ENCODE data around the gene AHRR. TPM values are rescaled to one million over a fixed set of nuclear protein-coding genes. Genes with fewer than 3 reads are reported as not detected.

The AHRR gene
- total RNA-seq, 1 donor from 2014 or later = 1.4 TPM

DNA sequence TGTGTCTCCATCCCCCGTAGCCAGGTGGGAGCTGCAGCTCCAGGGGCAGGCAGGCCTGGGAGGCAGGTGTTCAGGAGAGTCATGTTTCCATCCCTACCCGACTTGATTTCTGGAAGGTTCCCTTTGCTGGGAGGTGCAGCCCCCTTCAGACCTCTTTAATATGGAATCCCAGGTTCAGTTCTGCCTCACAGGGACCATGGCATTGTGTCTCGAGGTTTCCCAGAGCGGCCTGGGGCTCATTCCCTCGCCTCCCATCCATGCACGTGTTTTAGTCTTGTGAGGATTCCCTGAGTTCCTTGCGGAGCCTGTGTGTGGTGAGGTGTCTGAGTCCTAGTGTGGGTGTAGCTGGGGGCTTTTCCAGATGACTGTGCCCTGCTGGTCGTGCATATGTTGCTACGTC lies 16.5 kb upstream of the AHRR start:
- Histone ChIP-seq H3K36me3 (peaks cover 25% of the 10 kb centered on the region), H3K4me1 (peaks cover 22% of the 10 kb centered on the region), H3K4me3 (no peak overlapping the region), H3K9me3 (replicated peaks) (no peaks in the 10 kb centered on the region), H3K27ac (replicated peaks) (no peak overlapping the region), H3K27me3 (ENCODE audit: low read depth) (no peaks in the 10 kb centered on the region)
- TF ChIP-seq, protein P1, sequence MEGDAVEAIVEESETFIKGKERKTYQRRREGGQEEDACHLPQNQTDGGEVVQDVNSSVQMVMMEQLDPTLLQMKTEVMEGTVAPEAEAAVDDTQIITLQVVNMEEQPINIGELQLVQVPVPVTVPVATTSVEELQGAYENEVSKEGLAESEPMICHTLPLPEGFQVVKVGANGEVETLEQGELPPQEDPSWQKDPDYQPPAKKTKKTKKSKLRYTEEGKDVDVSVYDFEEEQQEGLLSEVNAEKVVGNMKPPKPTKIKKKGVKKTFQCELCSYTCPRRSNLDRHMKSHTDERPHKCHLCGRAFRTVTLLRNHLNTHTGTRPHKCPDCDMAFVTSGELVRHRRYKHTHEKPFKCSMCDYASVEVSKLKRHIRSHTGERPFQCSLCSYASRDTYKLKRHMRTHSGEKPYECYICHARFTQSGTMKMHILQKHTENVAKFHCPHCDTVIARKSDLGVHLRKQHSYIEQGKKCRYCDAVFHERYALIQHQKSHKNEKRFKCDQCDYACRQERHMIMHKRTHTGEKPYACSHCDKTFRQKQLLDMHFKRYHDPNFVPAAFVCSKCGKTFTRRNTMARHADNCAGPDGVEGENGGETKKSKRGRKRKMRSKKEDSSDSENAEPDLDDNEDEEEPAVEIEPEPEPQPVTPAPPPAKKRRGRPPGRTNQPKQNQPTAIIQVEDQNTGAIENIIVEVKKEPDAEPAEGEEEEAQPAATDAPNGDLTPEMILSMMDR (IDR thresholded peaks at IDR 0.05; ENCODE audit: borderline replicate concordance) = no peak
- intact Hi-C loops (cut with micrococcal nuclease) = no loop called here
- DNase-seq = no peak

DNA sequence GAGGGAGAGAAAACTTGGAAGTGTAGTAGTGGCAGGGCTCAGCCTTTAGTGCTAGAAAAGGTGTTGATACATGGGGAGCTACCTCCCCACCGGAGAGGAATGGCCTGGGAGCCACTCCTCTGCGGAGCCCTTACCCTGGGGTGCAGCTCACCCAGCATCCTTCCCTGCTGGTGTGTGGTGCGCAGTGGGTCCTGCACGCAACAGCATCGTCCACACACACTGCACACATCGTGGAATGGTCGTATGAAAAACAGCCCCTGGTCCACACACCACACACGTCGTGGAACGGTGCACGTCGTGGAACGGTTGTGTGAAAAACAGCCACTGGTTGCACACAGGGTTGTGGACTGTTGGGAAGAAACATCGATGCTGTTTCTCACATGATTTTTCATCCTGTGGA lies 16.1 kb upstream of the AHRR start:
- H3K9me3 ChIP-seq (replicated peaks) = no peaks in the 10 kb centered on the region
- DNase-seq = no peak
- peaks cover 25% of the 10 kb centered on the region for H3K36me3 ChIP-seq
- no peak overlapping the region for H3K27ac ChIP-seq (replicated peaks)
- no peaks in the 10 kb centered on the region for H3K27me3 ChIP-seq (ENCODE audit: low read depth)
- no peak overlapping the region for H3K4me3 ChIP-seq
- intact Hi-C loops (cut with micrococcal nuclease) = no loop called here
- peaks cover 26% of the 10 kb centered on the region for H3K4me1 ChIP-seq
- TF ChIP-seq, protein P1 (IDR thresholded peaks at IDR 0.05; ENCODE audit: borderline replicate concordance) = no peak

DNA sequence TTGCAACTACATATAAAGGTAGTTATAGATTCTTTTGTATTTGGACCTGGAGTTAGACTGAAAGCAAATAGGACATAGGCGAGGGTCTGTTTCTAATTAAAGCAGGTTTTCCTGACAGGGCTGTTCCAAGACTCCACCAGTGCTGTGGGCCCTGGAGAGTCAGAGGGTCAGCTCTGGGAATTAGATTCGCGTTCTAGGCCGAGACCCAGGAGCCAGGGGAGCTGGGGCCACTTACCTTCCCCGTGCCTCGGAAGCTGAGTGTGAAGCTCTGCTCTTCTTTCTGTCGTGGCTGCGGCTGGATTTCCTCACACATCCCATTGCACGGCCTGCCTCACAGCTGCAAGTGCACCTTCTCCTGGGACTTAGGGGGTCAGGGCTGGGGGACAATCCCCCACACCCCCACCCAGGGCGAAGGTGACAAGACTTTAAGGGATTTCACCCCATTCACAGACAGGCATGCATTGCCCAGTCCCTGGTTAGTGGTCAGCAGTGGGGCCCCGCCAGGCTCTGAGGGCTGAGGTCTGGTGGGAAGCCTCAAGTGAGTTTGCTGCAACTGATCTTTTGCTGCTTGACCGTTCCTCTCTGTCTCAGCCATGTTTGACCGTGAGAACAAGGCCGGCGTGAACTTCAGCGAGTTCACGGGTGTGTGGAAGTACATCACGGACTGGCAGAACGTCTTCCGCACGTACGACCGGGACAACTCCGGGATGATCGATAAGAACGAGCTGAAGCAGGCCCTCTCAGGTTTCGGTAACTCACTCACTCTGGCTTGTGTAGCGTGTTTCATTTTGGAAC lies 15.3 kb upstream of the AHRR start:
- Histone ChIP-seq H3K36me3 (peaks cover 25% of the 10 kb centered on the region), H3K9me3 (replicated peaks) (no peaks in the 10 kb centered on the region), H3K27me3 (ENCODE audit: low read depth) (no peaks in the 10 kb centered on the region), H3K4me3 (no peak overlapping the region), H3K27ac (replicated peaks) (no peak overlapping the region), H3K4me1 (peaks cover 32% of the 10 kb centered on the region)
- no peak for DNase-seq
- TF ChIP-seq, protein P1 (IDR thresholded peaks at IDR 0.05; ENCODE audit: borderline replicate concordance) = no peak
- intact Hi-C loops (cut with micrococcal nuclease) = no loop called here

DNA sequence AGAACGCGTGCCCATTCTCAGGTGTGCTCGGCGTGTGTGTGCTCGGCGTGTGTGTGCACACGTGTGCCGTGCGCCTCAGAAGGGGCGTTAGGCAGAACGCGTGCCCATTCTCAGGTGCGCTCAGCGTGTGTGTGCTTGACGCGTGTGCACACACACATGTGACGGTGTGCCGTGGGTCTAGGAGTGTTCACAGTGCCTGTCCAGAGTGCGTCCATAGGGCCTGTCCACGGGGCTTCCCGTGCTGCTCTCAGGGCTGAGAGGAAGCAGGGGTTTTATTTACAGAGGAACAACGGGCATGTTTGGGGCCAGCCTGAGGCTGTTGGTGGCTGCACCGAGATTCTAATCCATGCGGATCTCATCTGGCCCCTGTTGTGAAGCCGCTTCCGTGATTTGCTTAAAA lies 14.2 kb upstream of the AHRR start:
- H3K27ac ChIP-seq (replicated peaks) = no peak overlapping the region
- H3K4me3 ChIP-seq = no peak overlapping the region
- TF ChIP-seq, protein P1 (IDR thresholded peaks at IDR 0.05; ENCODE audit: borderline replicate concordance) = no peak
- no peaks in the 10 kb centered on the region for H3K9me3 ChIP-seq (replicated peaks)
- H3K27me3 ChIP-seq (ENCODE audit: low read depth) = no peaks in the 10 kb centered on the region
- no peak for DNase-seq
- intact Hi-C loops (cut with micrococcal nuclease) = no loop called here
- peaks cover 28% of the 10 kb centered on the region for H3K36me3 ChIP-seq
- H3K4me1 ChIP-seq = peaks cover 41% of the 10 kb centered on the region

DNA sequence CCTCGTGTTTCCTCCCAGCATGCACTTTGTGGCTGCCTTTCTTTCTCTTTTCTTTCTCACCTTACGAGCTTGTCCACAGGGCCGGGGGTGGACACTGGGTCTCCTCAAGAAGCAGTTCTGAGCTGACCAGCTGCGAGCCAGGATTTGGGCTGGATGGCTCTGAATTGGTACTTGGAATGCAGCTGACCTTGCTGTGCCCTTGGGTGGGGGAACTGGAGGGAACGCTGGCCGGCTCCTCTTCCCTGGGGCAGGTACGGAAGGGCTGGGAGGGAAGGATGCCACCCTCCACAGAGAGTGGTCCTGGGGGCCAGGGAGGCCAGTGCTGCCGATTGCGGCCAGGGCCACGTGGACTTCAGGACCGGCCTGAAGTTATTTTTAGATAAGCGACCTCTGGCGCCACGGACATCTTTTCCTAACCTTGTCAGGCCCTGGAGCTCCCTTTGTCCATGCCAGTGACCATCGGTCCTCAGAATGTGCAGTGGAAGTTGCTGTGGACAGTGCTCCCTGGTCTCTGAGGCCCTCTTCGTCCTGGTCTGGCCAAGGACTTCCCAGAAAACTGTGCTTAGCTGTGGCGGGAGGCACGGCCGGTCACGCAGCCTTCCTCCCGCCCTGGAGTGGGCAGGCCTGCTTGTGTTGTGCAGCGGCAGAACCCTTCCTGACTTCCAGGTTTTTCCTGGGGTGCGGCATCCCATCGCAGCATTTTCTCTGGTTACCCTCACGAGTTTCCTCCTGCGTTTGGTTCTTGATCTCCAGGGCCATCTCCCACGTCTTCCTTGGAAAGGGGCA lies 13.5 kb upstream of the AHRR start:
- Histone ChIP-seq H3K4me3 (no peak overlapping the region), H3K27me3 (ENCODE audit: low read depth) (no peaks in the 10 kb centered on the region), H3K36me3 (peaks cover 32% of the 10 kb centered on the region), H3K4me1 (peaks cover 45% of the 10 kb centered on the region), H3K9me3 (replicated peaks) (no peaks in the 10 kb centered on the region), H3K27ac (replicated peaks) (no peak overlapping the region)
- intact Hi-C loops (cut with micrococcal nuclease) = no loop called here
- no peak for DNase-seq
- TF ChIP-seq, protein P1 (IDR thresholded peaks at IDR 0.05; ENCODE audit: borderline replicate concordance) = no peak
